PC-9 (cell line): ENCODE data around the gene CHML. TPM values are rescaled to one million over a fixed set of nuclear protein-coding genes. Genes with fewer than 3 reads are reported as not detected.

Experiments used
- BruUV-seq: library from RNA; stranded (reverse); fragments of 400-500 nt; replicated peaks from 2 replicates; lab custom pipeline; 2021; lab: Mats Ljungman, UMichigan
- CTCF ChIA-PET: fragments of 300-600 bp; sonication (Branson Sonifier 250); formaldehyde crosslinking; loops from one replicate; lab custom pipeline; 2022; ENCODE audit warnings: antibody characterized with exemption; lab: Charles Lee
- POLR2A ChIA-PET: fragments of 300-600 bp; sonication (Branson Sonifier 250); formaldehyde crosslinking; loops from one replicate; lab custom pipeline; 2022; ENCODE audit warnings: antibody characterized with exemption; ENCODE audit not compliant: unreplicated experiment; lab: Charles Lee
- DNase-seq, 2 experiments: peaks; one replicate each; pipeline versions ENCODE4 v3.0.0 to v3.0.0-alpha.2; 2015 to 2022; ENCODE audit warnings: mixed read lengths in 1 of 2
- H2AFZ ChIP-seq: fragments of 200-600 bp; sonication (generic); 2 replicates; pipeline ENCODE4 v1.8.1; 2017; ENCODE audit warnings: antibody characterized with exemption
- H3F3A ChIP-seq: fragments of 200-600 bp; sonication (generic); 2 replicates; pipeline ENCODE4 v1.8.1; 2017; ENCODE audit warnings: antibody characterized with exemption, mild to moderate bottlenecking, low read depth; ENCODE audit not compliant: insufficient read depth
- H3K27ac ChIP-seq: fragments of 200-600 bp; sonication (generic); 2 replicates; pipeline ENCODE4 v1.6.1; 2016; ENCODE audit warnings: mixed run types
- H3K27me3 ChIP-seq: fragments of 200-600 bp; sonication (generic); 2 replicates; pipeline ENCODE4 v1.6.1; 2016; ENCODE audit warnings: low read depth, mixed run types; ENCODE audit not compliant: insufficient read depth
- H3K36me3 ChIP-seq: fragments of 200-600 bp; sonication (generic); 2 replicates; pipeline ENCODE4 v1.6.1; 2016; ENCODE audit warnings: low read depth, mixed run types
- H3K4me1 ChIP-seq: fragments of 200-600 bp; sonication (generic); replicated peaks from 2 replicates; pipeline ENCODE4 v1.6.1; 2016; ENCODE audit warnings: mixed run types; ENCODE audit not compliant: insufficient read depth
- H3K4me2 ChIP-seq: fragments of 200-600 bp; sonication (generic); 2 replicates; pipeline ENCODE4 v1.6.1; 2017; ENCODE audit warnings: mixed run types
- H3K4me3 ChIP-seq: fragments of 200-600 bp; sonication (generic); 2 replicates; pipeline ENCODE4 v1.6.1; 2016; ENCODE audit warnings: mixed run types
- H3K79me2 ChIP-seq: fragments of 200-600 bp; sonication (generic); 2 replicates; pipeline ENCODE4 v1.6.1; 2017; ENCODE audit warnings: low read depth, mixed run types
- H3K9me2 ChIP-seq: fragments of 200-600 bp; sonication (generic); 2 replicates; pipeline ENCODE4 v1.8.1; 2017; ENCODE audit warnings: mild to moderate bottlenecking; ENCODE audit not compliant: insufficient read depth
- H3K9me3 ChIP-seq: fragments of 200-600 bp; sonication (generic); 2 replicates; pipeline ENCODE4 v1.8.1; 2016; ENCODE audit warnings: low read depth; ENCODE audit not compliant: insufficient read depth
- H4K20me1 ChIP-seq: fragments of 200-600 bp; sonication (generic); 2 replicates; pipeline ENCODE4 v1.8.1; 2017; ENCODE audit not compliant: insufficient read depth
- CTCF ChIP-seq: fragments of 200-600 bp; sonication (generic); conservative IDR thresholded peaks from 2 replicates; pipeline ENCODE4 v1.6.1; 2017; ENCODE audit warnings: mixed run types, antibody characterized with exemption, mild to moderate bottlenecking, moderate library complexity
- EZH2 ChIP-seq: fragments of 200-600 bp; sonication (generic); IDR thresholded peaks from 2 replicates; pipeline ENCODE4 v1.8.0; 2017; ENCODE audit warnings: antibody characterized with exemption, low read depth
- intact Hi-C: fragments of 100-400 bp; cut with micrococcal nuclease; formaldehyde crosslinking; loops from one replicate; pipeline ENCODE4 v1.10.0; 2022; ENCODE audit not compliant: unreplicated experiment
- total RNA-seq: library from RNA; stranded (reverse); gene quantifications from 2 replicates; pipeline ENCODE4 v1.2.3, GENCODE V29; 2021

CHML gene
- total RNA-seq, 1 experiment from 2014 or later: 47.8 TPM

GRCh38 chr1:241654641-241655040 is 14.5 kb upstream of the CHML start:
- H3K9me3 ChIP-seq: no peaks in the 10 kb centered on the region
- BruUV-seq: no TSS peak
- no peak overlapping the region for H2AFZ ChIP-seq
- H3K4me1 ChIP-seq: peaks cover 11% of the 10 kb centered on the region
- DNase-seq: no peak
- H3K4me3 ChIP-seq: no peak overlapping the region
- ChIA-PET CTCF (no interaction called here), POLR2A (no interaction called here)
- H3K9me2 ChIP-seq: no peaks in the 10 kb centered on the region
- no peaks in the 10 kb centered on the region for H3K79me2 ChIP-seq
- no peaks in the 10 kb centered on the region for H4K20me1 ChIP-seq
- no peak overlapping the region for H3K27ac ChIP-seq
- intact Hi-C loops: no loop called here
- TF ChIP-seq EZH2: no peak
- H3K27me3 ChIP-seq: no peaks in the 10 kb centered on the region
- H3F3A ChIP-seq: 0 out of 2 replicates have a peak, but pooled peaks cover 6% of the 10 kb centered on the region
- H3K36me3 ChIP-seq: no peaks in the 10 kb centered on the region
- H3K4me2 ChIP-seq: no peak overlapping the region

GRCh38 chr1:241654019-241654418 is 13.8 kb upstream of the CHML start:
- CTCF ChIA-PET: no interaction called here
- POLR2A ChIA-PET: no interaction called here
- H4K20me1 ChIP-seq: no peaks in the 10 kb centered on the region
- no peaks in the 10 kb centered on the region for H3K9me2 ChIP-seq
- H3K36me3 ChIP-seq: no peaks in the 10 kb centered on the region
- H3K4me3 ChIP-seq: no peak overlapping the region
- H3K27me3 ChIP-seq: no peaks in the 10 kb centered on the region
- H3F3A ChIP-seq: 0 out of 2 replicates have a peak, but pooled peaks cover 6% of the 10 kb centered on the region
- no peaks in the 10 kb centered on the region for H3K9me3 ChIP-seq
- DNase-seq: no peak
- TF ChIP-seq CTCF (no peak), EZH2 (no peak)
- H3K4me2 ChIP-seq: no peak overlapping the region
- intact Hi-C loops: no loop called here
- no peak overlapping the region for H2AFZ ChIP-seq
- no peak overlapping the region for H3K27ac ChIP-seq
- H3K79me2 ChIP-seq: no peaks in the 10 kb centered on the region
- BruUV-seq: no TSS peak
- peaks cover 11% of the 10 kb centered on the region for H3K4me1 ChIP-seq

GRCh38 chr1:241652012-241652411 is 11.8 kb upstream of the CHML start, which contains the start of gene WDR64:
Gene WDR64, plus strand, starts transcription at chr1:241652281. Its CDS starts 204 bp downstream, at chr1:241652485.
- Histone ChIP-seq H3K9me2 (no peaks in the 10 kb centered on the region; the same call in 1 of the 2 replicates), H3K4me1 (no peaks in the 10 kb centered on the region), H3F3A (no peaks in the 10 kb centered on the region), H4K20me1 (no peaks in the 10 kb centered on the region), H3K4me3 (no peak within 1 kb of the TSS), H3K9me3 (no peaks in the 10 kb centered on the region), H3K27ac (no peak within 1 kb of the TSS), H3K27me3 (no peaks in the 10 kb centered on the region), H3K79me2 (no peaks in the 10 kb centered on the region), H3K4me2 (no peak within 1 kb of the TSS), H2AFZ (no peak within 1 kb of the TSS), H3K36me3 (no peaks in the 10 kb centered on the region)
- POLR2A ChIA-PET: no interaction called here
- TF ChIP-seq EZH2: no peak
- TF ChIP-seq CTCF: no peak
- DNase-seq: no peak
- no TSS peak for BruUV-seq
- CTCF ChIA-PET: no interaction called here
- intact Hi-C loops: no loop called here

- no peak for DNase-seq
- no peak overlapping the region for H3K27ac ChIP-seq
- H2AFZ ChIP-seq: no peak overlapping the region
- H3K36me3 ChIP-seq: no peaks in the 10 kb centered on the region
- no peaks in the 10 kb centered on the region for H3K4me1 ChIP-seq
- H3K27me3 ChIP-seq: no peaks in the 10 kb centered on the region
- no peaks in the 10 kb centered on the region for H3K79me2 ChIP-seq
- ChIA-PET POLR2A (no interaction called here), CTCF (no interaction called here)
- H4K20me1 ChIP-seq: no peaks in the 10 kb centered on the region
- no peaks in the 10 kb centered on the region; the same call in 1 of the 2 replicates for H3F3A ChIP-seq
- TF ChIP-seq EZH2 (no peak), CTCF (no peak)
- H3K9me2 ChIP-seq: no peaks in the 10 kb centered on the region; the same call in 1 of the 2 replicates
- no peak overlapping the region for H3K4me2 ChIP-seq
- H3K9me3 ChIP-seq: peaks cover 2% of the 10 kb centered on the region; the same call in 1 of the 2 replicates
- intact Hi-C loops: no loop called here
- H3K4me3 ChIP-seq: no peak overlapping the region
- no TSS peak for BruUV-seq
Measured at GRCh38 chr1:241648159-241648558, 8.0 kb upstream of the CHML start.
